ENCODE measurements around the gene WDR86. TPM values are rescaled to one million over a fixed set of nuclear protein-coding genes. Genes with fewer than 3 reads are reported as not detected.

WDR86 gene, protein sequence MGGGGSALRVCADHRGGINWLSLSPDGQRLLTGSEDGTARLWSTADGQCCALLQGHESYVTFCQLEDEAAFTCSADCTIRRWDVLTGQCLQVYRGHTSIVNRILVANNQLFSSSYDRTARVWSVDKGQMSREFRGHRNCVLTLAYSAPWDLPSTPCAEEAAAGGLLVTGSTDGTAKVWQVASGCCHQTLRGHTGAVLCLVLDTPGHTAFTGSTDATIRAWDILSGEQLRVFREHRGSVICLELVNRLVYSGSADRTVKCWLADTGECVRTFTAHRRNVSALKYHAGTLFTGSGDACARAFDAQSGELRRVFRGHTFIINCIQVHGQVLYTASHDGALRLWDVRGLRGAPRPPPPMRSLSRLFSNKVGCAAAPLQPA
- 0.48 TPM for total RNA-seq
- long read RNA-seq, partial matches to known transcripts, result 0 of 1 reads
- long read RNA-seq, other reads (novel, unspliced or antisense), result 0 of 1 reads

DNA sequence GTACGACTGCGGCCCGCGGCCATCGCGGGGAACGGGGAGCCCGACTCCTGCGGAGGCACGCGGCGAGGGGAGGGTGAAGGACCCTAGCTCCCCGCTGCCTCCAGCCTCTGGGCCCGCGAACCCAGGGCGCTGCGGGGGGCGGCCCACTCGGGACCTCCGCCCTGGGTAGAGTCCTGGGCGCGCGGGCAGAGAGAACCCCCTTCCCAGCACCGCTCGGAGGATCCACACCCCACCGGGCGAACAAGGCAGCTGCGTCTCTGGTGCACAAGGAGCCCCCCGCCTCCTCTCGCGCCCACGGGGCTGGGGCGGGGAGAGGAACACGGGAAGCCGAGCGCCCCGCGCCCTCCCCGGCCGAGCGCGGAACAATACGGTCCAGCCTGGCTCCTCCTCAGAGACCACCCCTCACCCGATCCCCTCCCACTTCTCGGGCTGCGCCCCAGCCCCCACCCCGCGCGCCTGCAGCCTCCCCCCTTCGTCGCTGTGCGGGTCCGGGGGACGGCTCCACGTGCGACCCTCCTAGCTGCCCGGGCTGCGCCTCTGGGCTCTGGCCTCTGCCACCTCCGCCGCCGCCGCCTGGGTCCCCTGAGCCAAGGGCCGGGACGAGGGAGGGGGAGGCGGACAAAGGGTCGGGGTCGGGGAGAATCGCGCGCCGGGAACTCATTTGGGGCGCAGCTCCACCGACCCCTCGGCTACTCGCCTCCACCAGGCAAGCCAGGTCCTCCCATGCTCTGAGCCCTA is at the start of gene WDR86:
TSS of gene WDR86 (minus strand) at position 372 of the 738 bp plus-strand sequence. CDS start 449 bp downstream, outside the sequence.
- peak; percentile 35 for ATAC-seq (ENCODE audit: poor library complexity)
- DNase-seq, result no peak
- intact Hi-C loops (cut with DNase I), result no loop called here

DNA sequence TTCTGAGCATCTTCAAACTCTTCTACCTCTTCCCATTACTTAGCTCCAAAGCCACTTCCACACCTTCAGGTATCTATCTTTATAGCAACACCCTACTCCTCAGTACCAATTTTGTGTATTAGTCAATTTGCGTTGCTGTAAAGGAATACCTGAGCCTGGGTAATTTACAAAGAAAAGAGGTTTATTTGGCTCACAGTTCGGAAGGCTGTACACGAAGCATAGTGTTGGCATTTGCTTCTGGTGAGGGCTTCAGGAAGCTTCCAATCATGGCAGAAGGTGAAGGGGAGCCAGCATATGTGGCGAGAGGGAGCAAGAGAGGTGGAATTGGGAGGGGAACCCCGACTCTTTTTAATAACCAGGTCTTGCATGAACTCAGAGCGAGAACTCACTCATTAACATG is 47.7 kb upstream of the WDR86 start:
- DNase-seq, result no peak
- ATAC-seq (ENCODE audit: poor library complexity), result no peak
- intact Hi-C loops (cut with DNase I), result no loop called here

DNA sequence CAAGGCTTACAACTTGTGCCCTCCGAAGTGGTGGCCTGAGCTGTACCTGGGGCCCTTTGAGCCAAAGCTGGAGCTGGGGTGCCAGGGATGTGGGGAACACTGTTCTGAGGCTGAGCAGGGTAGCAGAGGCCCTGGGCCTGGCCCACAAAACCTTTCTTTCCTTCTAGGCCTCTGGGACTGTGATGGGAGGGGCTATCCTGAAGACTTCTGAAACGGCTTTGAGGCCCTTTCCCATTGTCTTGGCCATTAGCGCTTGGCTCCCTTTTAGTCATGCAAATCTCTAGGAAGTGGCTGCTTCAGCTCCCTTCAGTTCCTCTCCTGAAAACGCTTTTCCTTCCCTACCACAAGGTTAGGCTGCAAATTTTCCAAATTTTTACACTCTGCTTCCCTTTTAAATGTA is 46.9 kb upstream of the WDR86 start:
- no peak for ATAC-seq (ENCODE audit: poor library complexity)
- intact Hi-C loops (cut with DNase I), result no loop called here
- DNase-seq, result no peak

DNA sequence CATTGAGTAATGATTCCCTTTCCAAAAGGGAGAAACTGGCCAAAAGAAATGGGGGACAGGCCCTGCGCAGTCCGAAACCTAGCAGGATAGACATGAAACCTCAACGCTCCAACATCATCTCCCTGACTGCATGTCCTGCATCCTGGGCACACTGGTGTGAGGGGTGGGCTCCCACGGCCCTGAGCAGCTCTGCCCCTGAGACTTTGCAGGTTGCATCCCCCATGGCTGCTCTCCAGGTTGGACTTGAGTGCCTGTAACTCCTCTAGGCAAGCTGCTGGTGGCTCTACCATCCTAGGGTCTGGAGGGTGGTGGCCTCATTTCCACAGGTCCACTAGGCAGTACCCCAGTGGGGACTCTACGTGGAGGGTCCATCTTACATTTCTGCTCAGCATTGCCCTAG is 46.4 kb upstream of the WDR86 start:
- no peak for ATAC-seq (ENCODE audit: poor library complexity)
- DNase-seq, result no peak
- intact Hi-C loops (cut with DNase I), result no loop called here

DNA sequence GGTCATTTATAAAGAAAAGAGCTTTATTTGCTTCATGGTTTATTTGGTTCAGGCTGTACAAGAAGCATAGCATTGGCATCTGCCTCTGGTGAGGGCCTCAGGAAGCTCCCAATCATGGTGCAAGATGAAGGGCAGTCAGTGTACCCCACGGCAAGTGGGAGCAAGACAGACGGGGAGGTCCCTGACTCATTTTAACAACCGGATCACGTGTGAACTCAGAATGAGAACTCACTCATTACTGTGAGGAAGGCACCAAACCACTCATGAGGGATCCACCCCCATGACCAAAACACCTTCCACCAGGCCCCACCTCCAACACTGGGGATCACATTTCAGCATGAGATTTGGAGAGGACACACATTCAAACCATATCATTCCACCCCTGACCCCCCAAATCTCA is 45.9 kb upstream of the WDR86 start:
- intact Hi-C loops (cut with DNase I), result no loop called here
- ATAC-seq (ENCODE audit: poor library complexity) (no peak), DNase-seq (no peak)

DNA sequence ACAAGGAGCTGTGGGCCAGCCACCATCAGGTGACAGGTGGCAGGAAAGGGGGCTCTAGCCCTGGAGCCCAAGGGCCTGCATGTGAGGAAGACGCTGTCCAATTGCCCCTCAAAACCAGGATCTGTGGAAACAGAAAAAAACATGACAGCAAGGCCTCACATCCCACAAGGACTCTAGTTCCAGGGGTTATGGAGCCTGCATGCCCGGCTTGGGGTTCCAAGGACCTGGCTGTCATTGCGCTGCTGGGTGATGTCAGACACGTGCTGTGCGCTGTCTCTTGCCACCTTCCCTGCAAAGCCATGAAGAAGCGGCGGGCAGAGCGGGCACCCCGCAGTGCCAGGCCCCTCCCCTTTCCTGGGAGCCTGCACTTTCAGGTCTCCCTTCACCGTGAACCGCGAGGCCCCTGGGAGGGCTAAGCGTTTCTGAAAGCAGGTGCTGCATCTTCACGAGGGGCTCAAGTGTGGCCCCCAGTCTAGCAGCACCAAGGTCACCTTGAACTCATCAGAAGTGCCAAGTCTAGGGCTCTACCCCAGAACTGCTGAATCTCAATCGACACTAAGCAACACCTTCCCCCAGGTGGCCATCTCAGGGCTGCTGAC is 45.2 kb upstream of the WDR86 start:
- no peak for DNase-seq
- intact Hi-C loops (cut with DNase I), result no loop called here
- ATAC-seq (ENCODE audit: poor library complexity), result no peak

DNA sequence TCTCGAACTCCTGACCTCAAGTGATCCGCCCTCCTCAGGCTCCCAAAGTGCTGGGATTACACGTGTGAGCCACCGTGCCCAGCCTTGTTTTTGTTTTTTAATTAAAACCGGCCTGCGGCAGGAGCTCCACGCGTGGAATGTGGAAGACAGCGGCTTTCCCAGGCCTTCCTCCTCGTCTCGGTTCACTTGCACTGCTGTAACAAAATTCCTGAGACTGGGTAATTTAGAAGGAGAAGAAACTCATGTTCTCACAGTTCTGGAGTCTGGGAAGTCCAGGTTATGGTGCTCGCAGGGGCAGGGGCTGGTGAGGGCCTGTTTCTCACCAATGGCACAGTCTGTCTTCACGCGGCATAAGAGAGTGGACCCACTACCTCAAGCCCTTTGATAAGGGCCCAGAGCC is 44.5 kb upstream of the WDR86 start:
- ATAC-seq (ENCODE audit: poor library complexity) (no peak), DNase-seq (no peak)
- intact Hi-C loops (cut with DNase I), result no loop called here

DNA sequence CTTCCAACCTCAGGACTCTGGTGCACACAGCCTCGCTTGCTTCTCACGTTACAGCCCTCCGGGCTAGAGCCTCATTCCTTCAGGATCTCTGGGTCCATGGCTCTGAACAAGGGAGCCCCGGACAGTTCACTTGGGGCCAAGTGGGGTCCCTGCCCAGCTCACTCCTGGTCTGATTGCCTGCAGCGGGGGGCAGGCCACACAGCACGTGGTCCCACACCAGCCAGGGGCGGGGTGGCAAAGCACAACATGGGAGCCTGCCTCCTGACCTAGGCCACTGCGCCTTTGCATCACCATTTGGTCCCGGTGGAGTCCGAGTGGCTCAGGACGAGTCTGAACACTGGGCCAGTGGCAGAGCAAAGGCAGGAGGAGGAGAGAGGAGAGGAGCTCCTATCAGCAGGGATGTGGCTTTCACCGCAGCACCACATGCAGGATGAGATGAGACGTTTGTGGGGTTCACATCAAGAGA is 43.5 kb upstream of the WDR86 start:
- no peak for ATAC-seq (ENCODE audit: poor library complexity)
- intact Hi-C loops (cut with DNase I), result no loop called here
- DNase-seq, result peak; percentile 31

DNA sequence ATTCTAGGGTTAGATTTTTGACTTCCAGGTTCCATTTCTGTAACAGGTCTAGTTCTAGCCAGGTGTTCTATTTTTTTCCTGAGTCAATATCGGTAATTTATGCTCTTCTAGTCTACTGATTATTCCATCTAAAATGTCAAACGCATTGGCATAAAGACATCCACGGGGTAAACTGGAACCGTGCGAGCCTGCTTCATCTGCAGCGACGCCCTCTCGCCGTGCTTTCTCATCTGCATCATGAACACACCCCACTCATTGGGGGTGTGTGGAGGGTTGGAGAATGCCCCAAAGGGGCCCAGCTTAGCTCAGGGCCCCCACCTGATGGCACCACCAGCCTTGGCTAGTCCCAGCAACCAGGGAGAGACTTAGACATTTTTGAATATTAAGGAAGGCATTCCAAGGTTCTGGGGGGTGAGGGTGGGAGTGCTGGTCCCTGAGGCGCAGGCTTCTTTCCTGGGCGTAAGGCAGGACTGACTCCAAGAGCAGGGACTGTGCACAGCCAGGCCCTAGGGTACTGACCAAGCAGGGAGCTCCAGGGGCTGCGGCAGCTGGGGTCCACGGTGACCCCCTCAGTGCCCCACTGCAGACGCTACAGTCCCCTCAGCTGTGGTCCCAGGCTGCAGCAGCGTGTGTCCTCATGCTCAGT is 43.0 kb upstream of the WDR86 start:
- ATAC-seq (ENCODE audit: poor library complexity) (no peak), DNase-seq (no peak)
- intact Hi-C loops (cut with DNase I), result no loop called here

DNA sequence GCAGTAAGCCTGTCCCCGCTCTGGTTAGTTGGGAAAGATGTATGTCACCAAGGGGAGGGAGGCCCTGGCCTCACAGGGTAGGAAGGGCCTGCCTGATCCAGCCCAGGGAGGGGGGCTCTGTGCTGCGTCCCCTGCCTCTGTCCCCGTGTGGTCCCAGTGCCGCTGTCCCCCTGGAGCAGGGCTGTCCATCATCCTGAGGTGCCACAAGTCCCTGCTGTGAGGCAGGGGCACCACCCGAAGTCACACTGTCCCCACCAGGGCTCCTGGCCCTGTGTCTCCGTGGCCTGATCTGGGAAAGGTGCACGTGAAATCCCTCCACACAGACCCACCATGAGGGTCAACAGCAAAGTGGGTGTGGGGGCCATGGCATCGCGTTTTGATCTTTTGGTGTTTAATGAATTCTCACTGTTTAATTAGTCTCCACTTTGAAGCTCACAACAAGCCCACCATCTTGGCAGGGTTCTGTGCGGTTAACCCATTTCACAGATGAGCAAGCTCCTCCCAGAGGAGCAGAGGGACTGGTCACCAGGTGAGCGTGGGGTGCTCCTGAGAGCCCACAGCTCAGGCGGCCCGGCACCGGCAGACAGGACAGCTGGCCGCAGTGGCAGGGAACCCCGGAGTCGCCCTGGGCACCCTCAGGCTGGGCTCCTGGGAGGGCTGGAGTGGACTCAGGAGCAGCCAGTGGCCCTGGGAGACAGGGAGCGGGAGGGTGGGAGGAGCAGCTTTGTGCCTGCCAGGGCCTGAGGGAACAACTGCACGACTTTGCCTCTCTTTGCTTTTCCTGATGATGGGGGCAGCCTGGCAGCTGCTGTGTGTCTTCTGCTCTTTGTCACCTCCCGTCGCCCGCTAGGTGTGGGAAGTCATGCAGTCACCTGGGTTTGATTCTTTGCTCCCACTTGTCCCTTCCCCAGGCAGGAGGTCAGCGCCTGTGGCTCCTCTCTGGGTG is 42.1 kb upstream of the WDR86 start:
- no peak for ATAC-seq (ENCODE audit: poor library complexity)
- intact Hi-C loops (cut with DNase I), result no loop called here
- no peak for DNase-seq

DNA sequence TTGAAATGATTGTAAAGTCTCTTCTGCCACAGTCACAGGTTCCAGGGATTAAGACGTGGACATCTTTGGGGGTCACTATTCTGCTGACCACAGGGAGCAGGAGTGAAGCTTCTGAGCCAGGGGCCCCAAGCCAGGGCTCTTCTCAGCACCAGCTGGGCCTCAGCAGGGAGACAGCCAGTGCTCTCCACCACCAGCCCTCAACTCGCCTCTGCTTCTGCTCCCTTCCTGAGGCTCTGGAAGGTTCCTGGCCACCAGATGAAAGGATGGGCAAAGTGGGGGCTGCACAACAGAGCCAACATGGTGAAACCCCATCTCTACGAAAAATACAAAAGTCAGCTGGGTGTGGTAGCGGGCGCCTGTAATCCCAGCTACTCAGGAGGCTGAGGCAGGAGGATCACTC is 41.3 kb upstream of the WDR86 start:
- intact Hi-C loops (cut with DNase I), result no loop called here
- ATAC-seq (ENCODE audit: poor library complexity) (no peak), DNase-seq (no peak)

DNA sequence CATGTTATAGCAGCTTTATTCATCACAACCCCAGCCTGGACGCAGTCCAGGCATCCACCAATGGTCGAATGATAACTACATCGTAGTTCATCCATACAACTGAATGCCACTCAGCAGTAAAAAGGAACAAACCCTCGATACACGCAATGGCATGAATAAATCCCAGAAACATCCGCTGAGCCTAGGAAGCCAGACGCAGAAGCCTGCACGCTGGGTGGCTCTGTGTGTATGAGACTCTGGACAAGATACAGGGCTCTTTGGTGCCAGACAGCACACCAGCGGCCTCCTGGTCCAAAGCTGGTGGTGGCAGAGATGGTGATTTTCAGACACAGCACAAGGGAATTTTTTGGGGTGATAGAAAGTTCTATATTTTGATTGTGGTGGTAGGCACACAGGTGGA is 40.2 kb upstream of the WDR86 start:
- ATAC-seq (ENCODE audit: poor library complexity), result no peak
- intact Hi-C loops (cut with DNase I), result loop anchor here (2.0 kb wide), 1 partner anchor 81 kb away; no protein-coding TSS in a partner anchor
- no peak for DNase-seq

DNA sequence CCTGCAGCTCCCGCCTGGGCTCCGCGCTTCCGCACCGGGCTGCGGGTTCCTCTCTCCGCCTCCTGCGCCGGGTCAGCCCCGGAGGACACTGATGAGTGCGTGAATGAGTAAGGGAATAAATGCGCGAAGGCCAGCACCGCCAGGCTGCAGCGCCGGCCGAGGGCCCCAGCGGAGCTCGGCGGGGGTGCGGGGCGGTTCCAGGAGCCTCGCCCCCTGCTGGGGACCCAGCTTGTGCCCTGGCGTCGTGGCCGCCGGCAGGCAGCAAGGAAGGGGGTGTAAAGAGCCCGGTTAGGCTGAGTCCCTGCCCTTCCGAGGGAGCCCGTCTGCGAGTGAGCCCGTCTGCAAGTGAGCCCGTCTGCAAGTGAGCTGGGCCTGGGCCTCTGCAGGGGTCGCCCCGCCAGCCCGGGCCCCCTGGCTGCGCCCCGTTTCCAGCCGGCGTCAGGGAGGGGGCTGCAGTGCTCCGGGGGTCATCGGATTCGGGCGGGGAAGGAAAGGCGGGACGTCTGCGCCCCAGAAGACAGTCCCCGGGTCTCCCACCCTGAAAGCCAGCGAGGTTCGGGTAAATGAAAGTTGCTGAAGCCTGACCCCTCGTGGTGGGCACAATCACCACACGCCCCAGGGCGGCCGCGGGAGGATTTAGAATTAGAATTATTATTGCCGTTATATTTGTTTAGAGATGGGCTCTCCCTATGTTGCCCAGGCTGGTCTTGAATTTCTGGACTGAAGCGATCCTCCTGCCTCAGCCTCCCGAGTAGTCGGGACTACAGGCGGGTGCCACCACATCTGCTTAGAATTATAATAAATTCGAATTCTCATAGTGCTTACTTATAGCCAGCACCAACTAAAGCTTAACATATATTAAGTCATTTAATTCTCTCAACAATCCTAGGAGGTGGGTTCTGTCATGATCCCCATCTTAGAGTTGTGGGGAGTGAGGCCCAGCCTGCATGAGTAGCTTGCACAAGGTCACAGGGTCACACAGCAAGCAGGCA is 38.7 kb upstream of the WDR86 start:
- peak; percentile 80 for DNase-seq
- intact Hi-C loops (cut with DNase I), result loop anchor here (2.0 kb wide), 1 partner anchor 80 kb away; no protein-coding TSS in a partner anchor
- peak; percentile 95 for ATAC-seq (ENCODE audit: poor library complexity)

DNA sequence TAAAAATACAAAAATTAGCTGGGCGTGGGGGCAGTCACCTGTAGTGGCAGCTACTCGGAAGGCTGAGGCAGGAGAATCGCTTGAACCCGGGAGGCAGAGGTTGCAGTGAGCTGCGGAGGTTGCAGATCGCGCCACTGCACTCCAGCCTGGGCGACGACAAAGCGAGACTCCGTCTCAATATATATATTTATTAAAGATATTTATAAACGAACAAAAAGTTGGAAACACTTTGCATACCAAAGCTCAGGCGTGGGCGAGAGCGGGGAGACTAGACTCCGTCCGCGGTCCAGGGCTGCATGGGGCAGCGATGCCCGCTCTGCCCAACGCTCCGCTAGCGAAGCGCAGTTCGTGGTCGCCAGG is 38.0 kb upstream of the WDR86 start:
- DNase-seq (no peak), ATAC-seq (ENCODE audit: poor library complexity) (no peak)
- intact Hi-C loops (cut with DNase I), result loop anchor here (2.0 kb wide), 1 partner anchor 79 kb away; no protein-coding TSS in a partner anchor

DNA sequence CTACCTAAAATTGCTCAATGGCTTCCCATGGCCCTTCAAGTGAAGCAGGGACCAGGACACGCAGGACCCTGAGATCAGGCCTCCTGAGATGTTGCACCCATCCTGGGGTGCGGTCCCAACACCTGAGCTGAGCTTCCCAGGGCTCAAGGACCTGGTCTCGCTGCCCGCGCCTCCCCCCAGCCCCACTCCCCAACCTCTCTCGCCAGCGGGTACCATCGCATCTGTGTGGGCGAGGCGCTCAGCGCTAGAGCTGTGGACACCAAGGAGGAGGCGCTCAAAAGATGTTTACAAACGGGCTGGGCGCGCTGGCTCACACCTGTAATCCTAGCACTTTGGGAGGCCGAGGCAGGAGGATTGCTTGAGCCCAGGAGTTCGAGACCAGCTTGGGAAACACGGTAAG is 37.5 kb upstream of the WDR86 start:
- ATAC-seq (ENCODE audit: poor library complexity) (no peak), DNase-seq (no peak)
- intact Hi-C loops (cut with DNase I), result no loop called here

DNA sequence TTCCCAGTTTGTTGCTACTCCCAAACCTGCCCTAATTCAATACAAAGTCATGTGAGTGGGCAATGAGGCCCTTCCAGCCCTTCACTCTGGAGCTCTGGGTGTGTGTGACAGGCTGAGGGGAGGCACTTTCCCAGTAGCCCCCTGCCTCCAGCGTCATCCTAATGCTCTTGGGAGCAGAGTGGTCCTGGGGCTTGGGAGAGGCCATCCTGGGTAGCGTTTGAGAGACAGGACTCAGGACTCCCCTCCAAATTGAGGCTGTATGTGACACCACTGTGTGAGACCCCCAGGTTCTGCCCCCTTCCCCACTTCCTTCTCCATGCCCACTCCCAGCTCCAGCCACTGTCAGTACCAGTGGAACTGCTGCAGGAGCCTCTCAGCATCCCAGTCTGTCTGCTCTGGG is 36.6 kb upstream of the WDR86 start:
- ATAC-seq (ENCODE audit: poor library complexity) (no peak), DNase-seq (no peak)
- intact Hi-C loops (cut with DNase I), result no loop called here

DNA sequence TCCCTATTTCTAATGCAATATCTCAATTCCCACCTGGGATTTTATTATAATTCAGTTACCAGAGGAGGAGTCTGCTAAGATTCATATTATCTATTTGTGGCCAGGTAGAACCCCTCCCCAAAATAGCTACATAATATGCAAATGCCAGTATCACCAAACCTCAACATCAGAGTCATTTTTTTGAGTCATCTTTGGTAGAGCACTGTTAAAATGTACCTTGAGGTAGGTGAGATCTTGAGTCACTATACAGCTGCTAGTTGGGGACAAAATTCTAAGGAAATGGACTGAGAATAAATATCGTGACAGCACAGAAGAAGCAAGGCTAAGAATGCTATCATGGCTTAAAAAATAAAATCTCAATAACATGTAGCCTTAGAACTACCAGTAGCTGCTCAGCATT is 34.8 kb upstream of the WDR86 start:
- ATAC-seq (ENCODE audit: poor library complexity) (no peak), DNase-seq (no peak)
- intact Hi-C loops (cut with DNase I), result no loop called here

Data from Right ventricle myocardium superior (tissue), 1 donor.